ENCODE results near the gene SERPINE3.

Gene SERPINE3

DNA sequence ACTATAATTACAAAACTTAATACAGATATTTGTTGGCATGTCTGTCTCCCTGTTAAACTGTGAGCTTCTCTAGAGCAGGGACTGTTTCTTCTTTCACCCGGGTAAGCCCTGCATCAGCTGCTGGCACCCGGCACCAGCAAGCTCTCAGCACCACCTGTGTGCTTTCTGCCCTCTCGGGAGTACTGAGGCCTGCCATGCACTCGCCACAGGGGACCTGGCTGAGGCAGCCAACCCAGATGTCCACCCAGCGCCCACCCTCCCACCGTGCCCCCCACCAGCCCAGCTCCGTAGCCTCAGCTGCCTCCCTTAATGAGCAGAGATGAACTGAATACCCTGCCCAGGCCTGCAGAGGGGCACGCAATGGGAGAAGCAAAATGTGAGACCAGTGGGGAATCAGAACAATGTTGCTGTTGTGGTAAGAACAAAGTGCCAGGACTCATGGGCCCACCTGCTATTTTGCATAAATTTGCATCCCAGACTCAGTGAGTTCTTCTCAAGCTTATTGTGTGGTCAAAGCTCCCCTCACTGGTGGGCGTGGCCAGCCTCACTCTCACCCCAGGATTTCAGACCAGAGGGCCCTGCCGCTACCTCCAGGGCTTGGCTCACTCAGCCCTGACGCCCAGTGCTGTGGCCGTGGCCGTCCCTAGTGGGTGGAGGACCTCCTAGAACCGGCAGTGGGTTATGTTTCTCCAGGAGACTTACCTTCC lies 14.6 kb upstream of the SERPINE3 start:
- TF ChIP-seq, protein P1, sequence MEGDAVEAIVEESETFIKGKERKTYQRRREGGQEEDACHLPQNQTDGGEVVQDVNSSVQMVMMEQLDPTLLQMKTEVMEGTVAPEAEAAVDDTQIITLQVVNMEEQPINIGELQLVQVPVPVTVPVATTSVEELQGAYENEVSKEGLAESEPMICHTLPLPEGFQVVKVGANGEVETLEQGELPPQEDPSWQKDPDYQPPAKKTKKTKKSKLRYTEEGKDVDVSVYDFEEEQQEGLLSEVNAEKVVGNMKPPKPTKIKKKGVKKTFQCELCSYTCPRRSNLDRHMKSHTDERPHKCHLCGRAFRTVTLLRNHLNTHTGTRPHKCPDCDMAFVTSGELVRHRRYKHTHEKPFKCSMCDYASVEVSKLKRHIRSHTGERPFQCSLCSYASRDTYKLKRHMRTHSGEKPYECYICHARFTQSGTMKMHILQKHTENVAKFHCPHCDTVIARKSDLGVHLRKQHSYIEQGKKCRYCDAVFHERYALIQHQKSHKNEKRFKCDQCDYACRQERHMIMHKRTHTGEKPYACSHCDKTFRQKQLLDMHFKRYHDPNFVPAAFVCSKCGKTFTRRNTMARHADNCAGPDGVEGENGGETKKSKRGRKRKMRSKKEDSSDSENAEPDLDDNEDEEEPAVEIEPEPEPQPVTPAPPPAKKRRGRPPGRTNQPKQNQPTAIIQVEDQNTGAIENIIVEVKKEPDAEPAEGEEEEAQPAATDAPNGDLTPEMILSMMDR (IDR thresholded peaks at IDR 0.05; ENCODE audit: borderline replicate concordance, control extremely low read depth, extremely low read depth, insufficient read depth, missing control alignments) = no peak
- in situ Hi-C loops (cut with MboI; ENCODE audit: low sequenced_read_pairs, unreplicated experiment) = no loop called here
- DNase-seq (ENCODE audit: low spot score) = peak; percentile 39

DNA sequence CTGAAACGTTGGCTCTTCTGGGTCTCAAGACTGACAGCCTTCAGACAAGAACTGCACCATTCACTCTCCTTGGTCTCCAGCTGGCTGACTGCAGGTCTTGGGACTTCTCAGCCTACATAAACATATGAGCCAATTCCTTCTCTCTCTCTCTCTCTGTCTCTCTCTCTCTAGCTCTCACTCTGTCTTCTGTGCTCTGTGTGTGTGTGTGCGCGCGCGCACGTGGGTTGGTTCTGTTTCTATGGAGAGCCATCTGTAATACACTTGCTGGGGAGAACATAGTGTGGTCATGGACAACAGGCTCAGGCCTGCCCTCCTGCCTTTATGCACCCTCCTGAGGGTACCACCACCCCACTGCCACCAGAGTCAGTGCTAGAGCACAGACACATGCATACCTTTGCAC lies 13.7 kb upstream of the SERPINE3 start:
- in situ Hi-C loops (cut with MboI; ENCODE audit: low sequenced_read_pairs, unreplicated experiment) = no loop called here
- DNase-seq (ENCODE audit: low spot score) = no peak
- TF ChIP-seq, protein P1 (IDR thresholded peaks at IDR 0.05; ENCODE audit: borderline replicate concordance, control extremely low read depth, extremely low read depth, insufficient read depth, missing control alignments) = no peak

DNA sequence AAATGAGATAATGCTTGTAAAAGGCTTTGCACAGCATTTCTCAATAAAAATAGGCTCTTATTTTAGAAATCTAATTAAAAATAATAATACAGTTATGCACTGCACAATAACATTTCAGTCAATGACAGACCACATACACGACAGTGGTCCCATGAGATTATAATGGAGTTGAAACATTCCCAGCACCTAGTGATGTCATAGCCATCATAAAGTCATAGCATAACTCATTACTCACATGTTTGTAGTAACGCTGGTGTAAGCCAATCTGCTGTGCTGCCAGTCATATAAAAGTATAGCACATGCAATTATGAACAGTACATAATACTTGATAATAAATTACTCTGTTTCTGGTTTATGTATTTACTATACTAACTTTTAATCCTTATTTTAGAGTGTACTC lies 12.7 kb upstream of the SERPINE3 start:
- TF ChIP-seq, protein P1 (IDR thresholded peaks at IDR 0.05; ENCODE audit: borderline replicate concordance, control extremely low read depth, extremely low read depth, insufficient read depth, missing control alignments) = no peak
- DNase-seq (ENCODE audit: low spot score) = no peak
- in situ Hi-C loops (cut with MboI; ENCODE audit: low sequenced_read_pairs, unreplicated experiment) = no loop called here

DNA sequence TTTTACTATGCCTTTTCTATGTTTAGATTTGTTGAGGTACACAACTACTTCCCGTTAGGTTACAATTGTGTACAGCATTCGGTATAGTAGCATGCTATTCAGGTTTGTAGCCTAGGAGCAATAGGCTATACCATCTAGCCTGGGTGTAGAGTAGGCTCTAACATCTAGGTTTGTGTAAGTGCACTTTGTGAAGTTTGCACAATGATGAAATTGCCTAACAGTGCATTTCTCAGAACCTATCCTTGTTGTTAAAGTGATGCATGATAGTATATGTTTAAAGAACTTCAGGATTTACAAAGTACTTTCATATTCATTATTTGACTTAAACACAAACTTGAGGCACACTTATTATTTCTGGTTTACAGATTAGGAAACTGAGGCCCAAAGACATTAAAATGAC lies 11.5 kb upstream of the SERPINE3 start:
- no peak for DNase-seq (ENCODE audit: low spot score)
- in situ Hi-C loops (cut with MboI; ENCODE audit: low sequenced_read_pairs, unreplicated experiment) = no loop called here
- TF ChIP-seq, protein P1 (IDR thresholded peaks at IDR 0.05; ENCODE audit: borderline replicate concordance, control extremely low read depth, extremely low read depth, insufficient read depth, missing control alignments) = no peak

DNA sequence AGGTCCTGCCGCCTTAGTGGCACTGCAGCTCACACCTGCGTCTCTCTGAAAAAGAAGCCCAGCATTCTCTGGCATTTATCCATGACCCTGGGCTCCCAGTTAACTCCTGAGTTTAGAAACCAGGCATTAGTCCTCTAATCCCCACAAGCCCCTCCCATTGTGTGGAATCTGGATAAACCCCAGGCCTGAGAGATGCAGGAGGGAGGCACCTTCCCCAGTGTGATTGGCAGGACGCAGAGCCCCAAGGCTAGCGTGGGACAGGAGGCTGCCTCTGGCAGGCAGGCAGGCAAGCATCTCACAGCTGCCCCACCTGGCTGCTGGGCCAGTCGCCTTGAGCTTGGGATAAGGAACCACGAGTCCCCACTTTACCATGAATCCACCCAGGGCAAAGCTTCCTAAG lies 11.0 kb upstream of the SERPINE3 start:
- in situ Hi-C loops (cut with MboI; ENCODE audit: low sequenced_read_pairs, unreplicated experiment) = no loop called here
- TF ChIP-seq, protein P1 (IDR thresholded peaks at IDR 0.05; ENCODE audit: borderline replicate concordance, control extremely low read depth, extremely low read depth, insufficient read depth, missing control alignments) = no peak
- no peak for DNase-seq (ENCODE audit: low spot score)

DNA sequence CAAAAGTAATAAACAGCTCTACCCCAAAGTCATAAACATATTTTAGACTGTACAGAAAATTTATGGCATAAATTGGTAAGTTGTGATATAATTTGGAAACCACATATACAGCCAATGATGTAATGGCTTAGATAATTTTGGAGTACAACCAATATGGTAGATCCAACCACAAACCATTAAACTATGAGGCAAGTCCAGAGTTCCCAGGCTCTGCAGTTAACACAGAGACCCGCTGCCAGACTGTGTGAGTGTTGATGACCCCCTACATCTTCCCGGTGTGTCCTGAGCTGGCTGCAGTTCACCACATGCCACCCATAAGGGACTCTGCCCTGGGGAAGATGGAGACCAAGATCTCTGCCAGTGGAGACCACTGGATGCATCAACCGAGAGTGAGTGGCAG lies 9.9 kb upstream of the SERPINE3 start:
- TF ChIP-seq, protein P1 (IDR thresholded peaks at IDR 0.05; ENCODE audit: borderline replicate concordance, control extremely low read depth, extremely low read depth, insufficient read depth, missing control alignments) = no peak
- in situ Hi-C loops (cut with MboI; ENCODE audit: low sequenced_read_pairs, unreplicated experiment) = no loop called here

More for the DNA sequence above, 9.9 kb upstream of the SERPINE3 start:
- no peak for DNase-seq (ENCODE audit: low spot score)
